Panc1 (cell line): ENCODE data around the gene RAB14. TPM values are rescaled to one million over a fixed set of nuclear protein-coding genes. Genes with fewer than 3 reads are reported as not detected.

Source experiments
- ATAC-seq: fragments of 200-7000 bp; cut with Tn5 transposase; 2 replicates; pipeline ENCODE4 v1.9.1; 2020; ENCODE audit warnings: mild to moderate bottlenecking, moderate library complexity
- BruUV-seq: library from RNA; stranded (reverse); fragments of 400-500 nt; replicated peaks from 2 replicates; lab custom pipeline; 2021; lab: Mats Ljungman, UMichigan
- CTCF ChIA-PET: fragments of 300-600 bp; sonication (Branson Sonifier 250); formaldehyde crosslinking; loops from one replicate; lab custom pipeline; 2022; ENCODE audit warnings: antibody characterized with exemption; lab: Charles Lee
- POLR2A ChIA-PET: fragments of 300-600 bp; sonication (Branson Sonifier 250); formaldehyde crosslinking; loops from one replicate; lab custom pipeline; 2022; ENCODE audit warnings: antibody characterized with exemption; lab: Charles Lee
- DNase-seq: peaks from one replicate; pipeline ENCODE4 v3.0.0-alpha.2; 2010; ENCODE audit warnings: low read depth, low spot score
- H3K27ac ChIP-seq: 2 replicates; pipeline ENCODE4 v1.5.1; 2011; ENCODE audit warnings: mild to moderate bottlenecking, low read length, inconsistent platforms
- H3K27me3 ChIP-seq: fragments of 200-500 bp; sonication (Bioruptor generic); 2 replicates; pipeline ENCODE4 v1.6.0; 2014; ENCODE audit warnings: low read length, inconsistent platforms; ENCODE audit not compliant: control insufficient read depth, insufficient read depth
- H3K36me3 ChIP-seq: fragments of 200-500 bp; sonication (Bioruptor generic); 2 replicates; pipeline ENCODE4 v1.5.1; 2014; ENCODE audit warnings: inconsistent platforms, mild to moderate bottlenecking, low read length, moderate library complexity; ENCODE audit not compliant: control insufficient read depth, insufficient read depth
- H3K4me1 ChIP-seq: 2 replicates; pipeline ENCODE4 v1.5.1; 2011; ENCODE audit warnings: inconsistent platforms, mild to moderate bottlenecking, low read length, moderate library complexity; ENCODE audit not compliant: control insufficient read depth, insufficient read depth
- H3K4me3 ChIP-seq, 2 experiments: 2 replicates each; pipeline ENCODE4 v1.5.1; 2011 to 2012; ENCODE audit warnings: low read depth in 2 of 2, low read length in 2 of 2, mild to moderate bottlenecking in 2 of 2, inconsistent platforms in 1 of 2, moderate library complexity in 1 of 2
- H3K9me3 ChIP-seq: fragments of 200-500 bp; sonication (Bioruptor generic); 2 replicates; pipeline ENCODE4 v1.5.1; 2014; ENCODE audit warnings: low read depth, mild to moderate bottlenecking, inconsistent platforms, low read length, moderate library complexity; ENCODE audit not compliant: control insufficient read depth, insufficient read depth
- POLR2AphosphoS5 ChIP-seq: IDR thresholded peaks from 2 replicates; pipeline ENCODE4 v1.6.1; 2012; ENCODE audit warnings: mild to moderate bottlenecking, low read depth, low read length, moderate library complexity
- SIN3A ChIP-seq: IDR thresholded peaks from 2 replicates; pipeline ENCODE4 v1.6.1; 2012; ENCODE audit warnings: low read depth, mild to moderate bottlenecking, low read length, moderate library complexity, borderline replicate concordance; ENCODE audit not compliant: insufficient read depth
- TCF7L2 ChIP-seq: IDR thresholded peaks from 2 replicates; pipeline ENCODE4 v1.6.1; 2011; ENCODE audit warnings: mild to moderate bottlenecking, low read depth, low read length, inconsistent platforms
- in situ Hi-C: cut with HindIII; loops from 2 replicates; pipeline ENCODE4 v1.10.0; 2016; ENCODE audit warnings: low sequenced_read_pairs, low pct_unique_long_range_greater_than_20kb
- intact Hi-C: fragments of 100-400 bp; cut with micrococcal nuclease; formaldehyde crosslinking; loops from one replicate; pipeline ENCODE4 v1.10.0; 2022; ENCODE audit not compliant: unreplicated experiment
- total RNA-seq: library from RNA; stranded (reverse); gene quantifications from one replicate; pipeline ENCODE4 v1.2.1, GENCODE V29; 2021; ENCODE audit not compliant: unreplicated experiment
- TF ChIP-seq, protein P1 (sequence below): fragments of 450-650 bp; IDR thresholded peaks from 2 replicates; pipeline ENCODE4 v1.5.1; 2017; ENCODE audit warnings: mild to moderate bottlenecking
- TF ChIP-seq, protein P2 (sequence below), 2 experiments: IDR thresholded peaks; 2 replicates each; pipeline ENCODE4 v1.6.1; 2011 to 2012; ENCODE audit warnings: low read depth in 2 of 2, control low read depth in 1 of 2, low read length in 1 of 2, mild to moderate bottlenecking in 1 of 2, moderate library complexity in 1 of 2; ENCODE audit not compliant: insufficient read depth in 1 of 2

The RAB14 gene
- total RNA-seq, 1 experiment from 2014 or later = 42.7 TPM

DNA sequence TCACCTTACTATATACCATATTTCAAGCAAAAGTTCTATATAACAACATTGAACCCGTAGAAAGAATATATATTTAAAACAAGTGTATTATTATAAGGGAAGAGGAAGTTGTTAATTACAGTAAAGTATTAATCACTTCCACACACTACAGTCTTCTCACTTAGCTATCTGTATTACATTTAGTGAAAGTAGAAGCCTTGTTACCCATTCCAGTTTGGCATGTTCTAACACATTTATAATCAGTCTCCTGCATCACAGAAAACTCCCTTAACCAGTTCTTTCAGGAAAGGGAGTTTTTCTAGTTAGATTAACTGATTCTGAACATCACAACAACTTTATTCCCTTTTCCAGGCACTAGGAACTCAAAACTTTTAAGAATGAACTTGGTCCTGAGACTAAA, 6.9 kb downstream of the RAB14 start:
- H3K9me3 ChIP-seq = no peaks in the 10 kb centered on the region
- TF ChIP-seq, protein P1, sequence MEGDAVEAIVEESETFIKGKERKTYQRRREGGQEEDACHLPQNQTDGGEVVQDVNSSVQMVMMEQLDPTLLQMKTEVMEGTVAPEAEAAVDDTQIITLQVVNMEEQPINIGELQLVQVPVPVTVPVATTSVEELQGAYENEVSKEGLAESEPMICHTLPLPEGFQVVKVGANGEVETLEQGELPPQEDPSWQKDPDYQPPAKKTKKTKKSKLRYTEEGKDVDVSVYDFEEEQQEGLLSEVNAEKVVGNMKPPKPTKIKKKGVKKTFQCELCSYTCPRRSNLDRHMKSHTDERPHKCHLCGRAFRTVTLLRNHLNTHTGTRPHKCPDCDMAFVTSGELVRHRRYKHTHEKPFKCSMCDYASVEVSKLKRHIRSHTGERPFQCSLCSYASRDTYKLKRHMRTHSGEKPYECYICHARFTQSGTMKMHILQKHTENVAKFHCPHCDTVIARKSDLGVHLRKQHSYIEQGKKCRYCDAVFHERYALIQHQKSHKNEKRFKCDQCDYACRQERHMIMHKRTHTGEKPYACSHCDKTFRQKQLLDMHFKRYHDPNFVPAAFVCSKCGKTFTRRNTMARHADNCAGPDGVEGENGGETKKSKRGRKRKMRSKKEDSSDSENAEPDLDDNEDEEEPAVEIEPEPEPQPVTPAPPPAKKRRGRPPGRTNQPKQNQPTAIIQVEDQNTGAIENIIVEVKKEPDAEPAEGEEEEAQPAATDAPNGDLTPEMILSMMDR = no peak
- TF ChIP-seq SIN3A (no peak), TCF7L2 (no peak), POLR2AphosphoS5 (no peak)
- TF ChIP-seq, protein P2, sequence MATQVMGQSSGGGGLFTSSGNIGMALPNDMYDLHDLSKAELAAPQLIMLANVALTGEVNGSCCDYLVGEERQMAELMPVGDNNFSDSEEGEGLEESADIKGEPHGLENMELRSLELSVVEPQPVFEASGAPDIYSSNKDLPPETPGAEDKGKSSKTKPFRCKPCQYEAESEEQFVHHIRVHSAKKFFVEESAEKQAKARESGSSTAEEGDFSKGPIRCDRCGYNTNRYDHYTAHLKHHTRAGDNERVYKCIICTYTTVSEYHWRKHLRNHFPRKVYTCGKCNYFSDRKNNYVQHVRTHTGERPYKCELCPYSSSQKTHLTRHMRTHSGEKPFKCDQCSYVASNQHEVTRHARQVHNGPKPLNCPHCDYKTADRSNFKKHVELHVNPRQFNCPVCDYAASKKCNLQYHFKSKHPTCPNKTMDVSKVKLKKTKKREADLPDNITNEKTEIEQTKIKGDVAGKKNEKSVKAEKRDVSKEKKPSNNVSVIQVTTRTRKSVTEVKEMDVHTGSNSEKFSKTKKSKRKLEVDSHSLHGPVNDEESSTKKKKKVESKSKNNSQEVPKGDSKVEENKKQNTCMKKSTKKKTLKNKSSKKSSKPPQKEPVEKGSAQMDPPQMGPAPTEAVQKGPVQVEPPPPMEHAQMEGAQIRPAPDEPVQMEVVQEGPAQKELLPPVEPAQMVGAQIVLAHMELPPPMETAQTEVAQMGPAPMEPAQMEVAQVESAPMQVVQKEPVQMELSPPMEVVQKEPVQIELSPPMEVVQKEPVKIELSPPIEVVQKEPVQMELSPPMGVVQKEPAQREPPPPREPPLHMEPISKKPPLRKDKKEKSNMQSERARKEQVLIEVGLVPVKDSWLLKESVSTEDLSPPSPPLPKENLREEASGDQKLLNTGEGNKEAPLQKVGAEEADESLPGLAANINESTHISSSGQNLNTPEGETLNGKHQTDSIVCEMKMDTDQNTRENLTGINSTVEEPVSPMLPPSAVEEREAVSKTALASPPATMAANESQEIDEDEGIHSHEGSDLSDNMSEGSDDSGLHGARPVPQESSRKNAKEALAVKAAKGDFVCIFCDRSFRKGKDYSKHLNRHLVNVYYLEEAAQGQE (IDR thresholded peaks at IDR 0.05; ENCODE audit: insufficient read depth in 1 of 2, low read depth in 2 of 2, low read length in 1 of 2) = no peak
- H3K4me3 ChIP-seq = no peak overlapping the region
- BruUV-seq = no TSS peak
- CTCF ChIA-PET = interaction anchor here (0.6 kb wide), 1 partner anchor 26 kb away, joined by 4 read pairs; no protein-coding TSS in a partner anchor
- no peak overlapping the region for H3K27ac ChIP-seq
- POLR2A ChIA-PET = no interaction called here
- peaks cover 12% of the 10 kb centered on the region for H3K4me1 ChIP-seq
- DNase-seq (no peak), ATAC-seq (no peak)
- H3K36me3 ChIP-seq = no peaks in the 10 kb centered on the region
- no peaks in the 10 kb centered on the region for H3K27me3 ChIP-seq
- in situ Hi-C loops = no loop called here
- intact Hi-C loops = no loop called here

DNA sequence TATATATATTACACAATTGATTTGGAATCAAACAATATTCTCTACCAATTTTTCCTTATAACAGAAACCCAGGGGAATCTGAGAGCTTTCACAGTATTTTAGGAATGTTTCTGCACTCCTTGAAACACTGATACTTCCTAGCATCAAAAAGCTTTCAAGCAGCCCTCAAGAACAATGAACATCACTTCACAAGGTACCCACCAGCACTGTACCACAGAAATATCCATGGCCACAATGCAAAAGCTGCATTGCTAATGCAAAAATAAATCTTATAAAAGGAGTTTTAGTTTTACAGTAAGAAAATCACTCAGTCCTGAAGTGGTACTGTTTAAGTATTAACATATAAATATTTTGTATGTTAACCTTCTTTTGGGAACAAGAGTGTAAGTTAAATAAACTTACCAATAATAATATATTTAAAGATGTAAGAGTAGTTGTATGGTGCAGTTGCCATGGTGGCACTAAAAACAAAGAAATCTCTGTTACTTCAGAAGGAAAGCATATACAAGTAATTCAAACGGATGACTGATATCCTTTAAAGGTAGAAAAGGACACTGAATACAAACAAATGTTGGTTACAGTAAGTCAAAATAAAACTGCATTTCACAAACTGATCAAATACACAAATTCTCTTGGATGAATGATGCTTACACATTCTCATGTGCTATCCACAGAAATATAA, 8.6 kb downstream of the RAB14 start:
- POLR2A ChIA-PET = interaction anchor here (0.7 kb wide), 1 partner anchor 134 kb away, joined by 5 read pairs; no protein-coding TSS in a partner anchor
- ATAC-seq (no peak), DNase-seq (no peak)
- CTCF ChIA-PET = no interaction called here
- intact Hi-C loops (no loop called here), in situ Hi-C loops (no loop called here)
- TF ChIP-seq TCF7L2 (no peak), SIN3A (no peak), POLR2AphosphoS5 (no peak)
- TF ChIP-seq, protein P2 (IDR thresholded peaks at IDR 0.05; ENCODE audit: insufficient read depth in 1 of 2, low read depth in 2 of 2, low read length in 1 of 2) = no peak
- TF ChIP-seq, protein P1 = no peak
- Histone ChIP-seq H3K9me3 (no peaks in the 10 kb centered on the region), H3K36me3 (no peaks in the 10 kb centered on the region; the same call in 1 of the 2 replicates), H3K4me1 (no peaks in the 10 kb centered on the region; the same call in 1 of the 2 replicates), H3K27me3 (no peaks in the 10 kb centered on the region), H3K4me3 (no peak overlapping the region), H3K27ac (no peak overlapping the region)
- no TSS peak for BruUV-seq
